ENCODE results near the gene CACHD1. TPM values are rescaled to one million over a fixed set of nuclear protein-coding genes. Genes with fewer than 3 reads are reported as not detected.
"Not testable (repeated sequence)": the region's sequence is repeated elsewhere in the genome, so short reads cannot be mapped to it uniquely, and the experiment has no call there.

Gene CACHD1
- total RNA-seq, 3 donors from 2014 or later (not counting 1 experiment from before 2014, with no cell fraction given), result not detected

DNA sequence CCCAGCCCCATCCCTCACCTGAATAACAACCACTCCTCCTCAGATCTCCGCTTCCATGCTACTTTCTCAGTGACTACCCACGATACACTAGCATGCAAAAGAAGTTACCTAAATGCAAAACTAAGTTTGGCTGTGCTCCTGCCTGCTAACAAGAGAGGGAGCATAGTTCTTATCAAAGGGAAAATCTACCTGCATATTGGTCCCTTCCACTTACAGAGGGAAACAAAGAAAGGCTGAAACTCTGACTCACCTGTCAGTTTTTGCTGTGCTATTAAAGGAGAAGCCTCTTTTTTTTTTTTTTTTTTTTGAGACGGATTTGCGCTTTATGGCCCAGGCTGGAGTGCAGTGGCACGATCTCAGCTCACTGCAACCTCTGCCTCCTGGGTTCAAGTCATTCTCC, 231.1 kb downstream of the CACHD1 start:
- H3K9me3 Mint-ChIP-seq, result no peaks in the 10 kb centered on the region
- intact Hi-C loops (cut with micrococcal nuclease), result no loop called here
- no peak overlapping the region for H3K27ac Mint-ChIP-seq
- Histone ChIP-seq H3K4me3 (ENCODE audit: low read length) (no peak overlapping the region), H3K4me1 (ENCODE audit: control insufficient read depth, insufficient read depth, low read length) (no peaks in the 10 kb centered on the region), H3K27me3 (ENCODE audit: control insufficient read depth, insufficient read depth, low read length) (no peaks in the 10 kb centered on the region), H3K27ac (ENCODE audit: low read length) (no peak overlapping the region), H3K9me3 (ENCODE audit: control insufficient read depth, insufficient read depth, low read length) (no peaks in the 10 kb centered on the region), H3K36me3 (ENCODE audit: control insufficient read depth, insufficient read depth, low read length) (no peaks in the 10 kb centered on the region)
- H3K4me3 Mint-ChIP-seq, result no peak overlapping the region
- ATAC-seq, result no peak
- no peaks in the 10 kb centered on the region for H3K4me1 Mint-ChIP-seq
- peaks cover 8 to 14% of the 10 kb centered on the region in 2 donors for H3K27me3 Mint-ChIP-seq (ENCODE audit: low read depth in 2 of 2)
- WGBS (ENCODE audit: insufficient coverage), result 94% methylated on average over 5 of the region's 5 CpGs
- TF ChIP-seq, protein P1, sequence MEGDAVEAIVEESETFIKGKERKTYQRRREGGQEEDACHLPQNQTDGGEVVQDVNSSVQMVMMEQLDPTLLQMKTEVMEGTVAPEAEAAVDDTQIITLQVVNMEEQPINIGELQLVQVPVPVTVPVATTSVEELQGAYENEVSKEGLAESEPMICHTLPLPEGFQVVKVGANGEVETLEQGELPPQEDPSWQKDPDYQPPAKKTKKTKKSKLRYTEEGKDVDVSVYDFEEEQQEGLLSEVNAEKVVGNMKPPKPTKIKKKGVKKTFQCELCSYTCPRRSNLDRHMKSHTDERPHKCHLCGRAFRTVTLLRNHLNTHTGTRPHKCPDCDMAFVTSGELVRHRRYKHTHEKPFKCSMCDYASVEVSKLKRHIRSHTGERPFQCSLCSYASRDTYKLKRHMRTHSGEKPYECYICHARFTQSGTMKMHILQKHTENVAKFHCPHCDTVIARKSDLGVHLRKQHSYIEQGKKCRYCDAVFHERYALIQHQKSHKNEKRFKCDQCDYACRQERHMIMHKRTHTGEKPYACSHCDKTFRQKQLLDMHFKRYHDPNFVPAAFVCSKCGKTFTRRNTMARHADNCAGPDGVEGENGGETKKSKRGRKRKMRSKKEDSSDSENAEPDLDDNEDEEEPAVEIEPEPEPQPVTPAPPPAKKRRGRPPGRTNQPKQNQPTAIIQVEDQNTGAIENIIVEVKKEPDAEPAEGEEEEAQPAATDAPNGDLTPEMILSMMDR (IDR thresholded peaks at IDR 0.05), result no peak
- DNase-seq, result no peak
- no peaks in the 10 kb centered on the region for H3K36me3 Mint-ChIP-seq

GRCh38 chr1:64701886-64702285, 232.0 kb downstream of the CACHD1 start:
- H3K9me3 ChIP-seq (ENCODE audit: control insufficient read depth, insufficient read depth, low read length), result no peaks in the 10 kb centered on the region
- WGBS (ENCODE audit: insufficient coverage), result 86% methylated on average over 2 of the region's 2 CpGs
- H3K27me3 ChIP-seq (ENCODE audit: control insufficient read depth, insufficient read depth, low read length), result no peaks in the 10 kb centered on the region
- no peaks in the 10 kb centered on the region for H3K4me1 ChIP-seq (ENCODE audit: control insufficient read depth, insufficient read depth, low read length)
- peaks cover 8 to 12% of the 10 kb centered on the region in 2 donors for H3K27me3 Mint-ChIP-seq (ENCODE audit: low read depth in 2 of 2)
- H3K4me1 Mint-ChIP-seq, result no peaks in the 10 kb centered on the region
- DNase-seq (no peak), ATAC-seq (no peak)
- intact Hi-C loops (cut with micrococcal nuclease), result no loop called here
- H3K27ac ChIP-seq (ENCODE audit: low read length), result no peak overlapping the region
- no peaks in the 10 kb centered on the region for H3K36me3 ChIP-seq (ENCODE audit: control insufficient read depth, insufficient read depth, low read length)
- H3K4me3 ChIP-seq (ENCODE audit: low read length), result no peak overlapping the region
- no peaks in the 10 kb centered on the region for H3K9me3 Mint-ChIP-seq
- no peaks in the 10 kb centered on the region for H3K36me3 Mint-ChIP-seq
- TF ChIP-seq, protein P1 (IDR thresholded peaks at IDR 0.05), result no peak
- H3K4me3 Mint-ChIP-seq, result no peak overlapping the region
- H3K27ac Mint-ChIP-seq, result no peak overlapping the region

- H3K4me1 ChIP-seq (ENCODE audit: control insufficient read depth, insufficient read depth, low read length); H3K4me1 Mint-ChIP-seq; H3K27me3 ChIP-seq (ENCODE audit: control insufficient read depth, insufficient read depth, low read length); H3K9me3 Mint-ChIP-seq; DNase-seq; intact Hi-C loops (cut with micrococcal nuclease); H3K27ac ChIP-seq (ENCODE audit: low read length); ATAC-seq; H3K36me3 ChIP-seq (ENCODE audit: control insufficient read depth, insufficient read depth, low read length); H3K4me3 Mint-ChIP-seq; H3K9me3 ChIP-seq (ENCODE audit: control insufficient read depth, insufficient read depth, low read length); H3K4me3 ChIP-seq (ENCODE audit: low read length); H3K27ac Mint-ChIP-seq; H3K36me3 Mint-ChIP-seq: not testable (repeated sequence)
- WGBS (ENCODE audit: insufficient coverage), result 82% methylated on average over 1 of the region's 3 CpGs
- peaks cover 8 to 14% of the 10 kb centered on the region in 2 donors for H3K27me3 Mint-ChIP-seq (ENCODE audit: low read depth in 2 of 2)
Measured at GRCh38 chr1:64702670-64703069, 232.7 kb downstream of the CACHD1 start.

- TF ChIP-seq, protein P1 (IDR thresholded peaks at IDR 0.05), result no peak
- ATAC-seq (no peak), DNase-seq (no peak)
- no peaks in the 10 kb centered on the region for H3K27me3 ChIP-seq (ENCODE audit: control insufficient read depth, insufficient read depth, low read length)
- no peaks in the 10 kb centered on the region for H3K36me3 ChIP-seq (ENCODE audit: control insufficient read depth, insufficient read depth, low read length)
- H3K9me3 ChIP-seq (ENCODE audit: control insufficient read depth, insufficient read depth, low read length), result no peaks in the 10 kb centered on the region
- no peak overlapping the region for H3K27ac Mint-ChIP-seq
- H3K9me3 Mint-ChIP-seq, result no peaks in the 10 kb centered on the region
- no peaks in the 10 kb centered on the region for H3K4me1 Mint-ChIP-seq
- H3K4me3 Mint-ChIP-seq, result no peak overlapping the region
- no peak overlapping the region for H3K4me3 ChIP-seq (ENCODE audit: low read length)
- intact Hi-C loops (cut with micrococcal nuclease), result no loop called here
- H3K27ac ChIP-seq (ENCODE audit: low read length), result no peak overlapping the region
- H3K36me3 Mint-ChIP-seq, result no peaks in the 10 kb centered on the region
- H3K4me1 ChIP-seq (ENCODE audit: control insufficient read depth, insufficient read depth, low read length), result no peaks in the 10 kb centered on the region
- WGBS (ENCODE audit: insufficient coverage), result 88% methylated on average over 2 of the region's 2 CpGs
- peaks cover 8 to 14% of the 10 kb centered on the region in 2 donors for H3K27me3 Mint-ChIP-seq (ENCODE audit: low read depth in 2 of 2)
Measured at GRCh38 chr1:64703600-64703999, 233.7 kb downstream of the CACHD1 start.

Data from natural killer cell (primary cell).